Stimulated activated CD8-positive, alpha-beta memory T cell treated with anti-CD3 and anti-CD28 coated beads, Interleukin-15, amount 100 ng/mL, for 48 hours (primary cell): Measurements from ENCODE around the gene GSN.

Source experiments
- DNase-seq, 2 donors: peaks; one replicate each; pipeline ENCODE4 v3.0.0-alpha.2; 2020; ENCODE audit warnings: low read depth in 2 of 2

The GSN gene

DNA sequence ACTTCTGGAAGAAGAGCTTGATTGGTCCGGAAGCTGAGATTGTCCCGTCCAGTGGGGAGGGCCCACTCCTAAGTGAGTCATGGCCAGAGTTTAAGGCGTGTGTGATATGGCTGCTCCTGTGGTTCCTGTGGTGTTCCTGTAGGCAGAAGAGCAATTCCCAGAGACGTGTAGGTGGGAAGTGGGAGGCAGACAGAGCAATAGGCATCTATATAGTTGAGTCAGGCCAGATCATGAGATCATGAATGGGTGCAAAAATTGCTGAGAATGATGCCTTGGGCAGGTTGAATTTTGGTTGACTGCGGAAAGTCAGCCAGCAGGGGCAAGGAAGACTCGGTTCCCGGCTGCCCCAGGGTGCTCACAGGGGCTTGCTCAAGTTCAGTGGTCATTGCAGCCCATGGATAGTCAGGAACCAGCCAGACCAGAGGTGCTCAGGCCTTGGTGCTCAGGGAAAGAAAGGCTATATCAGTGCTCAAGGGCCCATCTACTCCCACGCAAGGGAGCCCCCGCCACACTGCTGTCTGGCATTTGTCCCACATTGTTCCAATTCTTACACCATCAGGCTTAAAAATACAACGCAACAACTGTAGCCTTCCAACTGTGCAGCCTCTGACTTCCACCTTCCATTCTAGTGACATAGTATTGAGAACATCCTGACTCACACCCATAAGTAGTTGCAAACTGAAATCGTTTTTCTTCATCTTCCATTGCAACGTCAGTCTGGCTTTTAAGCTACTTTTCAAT, 21.0 kb upstream of the GSN start:
- no peak for DNase-seq

DNA sequence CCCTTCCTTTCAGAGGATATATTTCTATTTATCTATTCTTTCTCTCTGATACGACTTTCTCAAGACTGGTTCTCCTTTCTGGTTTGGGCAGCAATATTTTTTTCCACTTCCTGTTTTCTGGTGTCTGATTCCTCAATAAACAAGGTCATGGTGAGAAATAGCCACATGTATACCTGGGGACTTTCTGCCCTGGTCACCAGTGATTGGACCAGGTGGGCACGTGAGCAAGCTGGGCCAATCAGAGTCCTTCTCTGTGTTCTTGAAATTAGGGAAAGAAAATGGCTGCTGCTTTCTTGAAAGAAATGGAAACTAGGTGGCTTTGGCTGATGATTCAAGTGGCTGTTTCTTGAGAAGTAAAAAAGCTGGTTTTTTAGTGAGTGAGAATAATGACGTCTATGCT, 18.4 kb upstream of the GSN start:
- no peak for DNase-seq

DNA sequence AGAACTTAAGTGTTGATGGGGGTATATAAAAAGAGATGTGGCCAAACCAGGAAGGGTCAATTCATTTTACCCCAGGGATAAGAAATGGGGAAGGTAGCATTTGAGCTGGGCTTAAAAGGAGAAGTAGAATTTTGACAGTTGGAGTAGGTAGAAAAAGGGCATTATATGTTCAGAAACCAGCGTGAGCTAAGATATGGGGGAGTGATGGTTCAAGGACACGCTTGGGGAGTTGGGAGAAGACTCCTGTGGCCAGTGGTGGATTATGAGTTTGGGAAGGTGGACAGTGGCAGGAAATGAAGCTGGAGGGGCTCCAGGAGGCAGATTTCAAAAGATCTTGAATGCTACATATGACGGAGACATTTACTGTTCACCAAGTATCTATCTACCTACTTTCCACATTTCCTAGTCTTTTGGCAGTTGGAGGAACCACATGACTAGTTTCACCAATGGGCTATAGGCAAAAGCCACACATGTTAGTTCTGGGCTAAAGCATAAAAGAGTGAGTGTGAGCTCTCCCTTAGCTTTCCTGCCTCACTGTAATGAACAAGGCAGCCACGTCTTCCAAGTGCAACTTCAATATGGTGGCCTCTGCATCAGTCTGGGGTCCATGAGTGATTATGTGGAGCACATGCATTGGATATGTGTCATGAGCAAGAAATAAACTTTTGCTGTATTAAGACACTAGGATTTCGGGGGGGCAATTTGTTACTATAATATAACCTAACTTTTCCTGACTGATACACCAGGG, 15.7 kb upstream of the GSN start:
- DNase-seq: no peak

DNA sequence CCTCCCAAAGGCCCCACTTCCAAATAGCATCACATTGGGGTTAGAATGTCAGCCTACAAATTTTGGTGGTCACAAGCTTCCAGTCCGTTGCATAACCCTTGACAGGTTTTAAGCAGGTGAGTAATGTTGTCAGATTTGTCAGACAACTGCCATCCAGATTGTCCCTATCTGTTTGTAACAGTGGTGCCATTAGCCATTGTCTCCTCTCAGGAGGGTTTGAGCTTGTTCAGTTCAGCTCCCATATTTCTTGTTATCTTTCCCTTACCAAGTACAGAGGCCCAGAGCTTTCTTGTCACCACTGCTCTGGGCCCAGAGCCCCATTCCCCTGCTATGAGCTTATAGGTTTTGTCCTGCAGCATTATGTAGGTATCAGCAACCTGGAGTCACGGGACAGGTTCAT, 14.8 kb upstream of the GSN start:
- no peak for DNase-seq

DNA sequence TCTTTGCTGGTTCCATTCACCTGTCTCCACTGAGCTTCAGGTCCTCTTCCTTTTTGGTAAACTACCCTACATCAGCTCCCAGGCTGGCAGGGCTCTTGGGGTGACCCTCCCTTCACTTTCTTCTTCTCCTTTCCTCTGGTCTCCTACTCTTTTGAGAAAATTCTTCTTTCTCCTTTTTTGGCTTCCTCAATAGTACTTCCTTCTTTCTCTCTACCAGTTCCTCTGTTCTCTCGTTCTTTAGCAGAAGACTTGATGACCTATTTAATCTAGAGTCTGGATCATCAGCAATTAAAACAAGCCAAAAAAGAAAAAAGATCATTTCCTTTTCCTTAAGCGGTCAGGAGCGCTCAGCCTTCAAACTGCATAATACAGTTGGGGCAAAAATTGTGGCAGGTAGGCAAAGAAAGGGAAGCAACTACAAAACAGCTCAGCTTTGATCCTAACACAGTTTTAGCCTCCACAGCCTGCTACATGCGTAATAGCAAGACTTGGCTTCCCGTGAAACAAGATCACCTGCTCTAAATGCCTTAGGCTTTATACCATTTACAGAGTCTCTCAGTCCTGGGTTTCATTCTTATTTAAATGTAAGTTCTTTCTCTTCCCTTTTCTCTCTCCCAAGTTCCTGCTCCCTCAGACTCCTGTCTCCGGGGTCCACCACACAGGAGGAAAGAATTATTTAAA, 14.0 kb upstream of the GSN start:
- no peak for DNase-seq

DNA sequence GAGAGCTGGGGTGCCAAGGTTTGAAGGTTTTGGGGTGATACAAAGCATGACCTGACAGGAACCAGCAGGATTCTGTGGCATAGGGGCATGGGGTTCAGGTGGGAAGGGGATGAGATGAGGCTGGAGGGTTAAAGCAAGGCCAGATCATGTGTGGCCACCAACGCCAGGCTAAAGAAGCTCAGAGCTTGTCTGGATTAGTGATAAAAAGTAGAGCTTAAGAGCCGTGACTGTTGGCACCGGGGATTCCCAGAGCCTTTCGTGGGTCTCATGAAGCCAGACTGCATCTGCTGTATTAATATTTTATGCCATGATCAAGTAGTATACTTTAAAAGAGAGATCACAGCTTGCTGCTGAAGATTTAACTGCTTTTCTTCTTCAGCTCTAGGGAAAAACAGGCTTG, 8.5 kb upstream of the GSN start:
- DNase-seq: no peak

DNA sequence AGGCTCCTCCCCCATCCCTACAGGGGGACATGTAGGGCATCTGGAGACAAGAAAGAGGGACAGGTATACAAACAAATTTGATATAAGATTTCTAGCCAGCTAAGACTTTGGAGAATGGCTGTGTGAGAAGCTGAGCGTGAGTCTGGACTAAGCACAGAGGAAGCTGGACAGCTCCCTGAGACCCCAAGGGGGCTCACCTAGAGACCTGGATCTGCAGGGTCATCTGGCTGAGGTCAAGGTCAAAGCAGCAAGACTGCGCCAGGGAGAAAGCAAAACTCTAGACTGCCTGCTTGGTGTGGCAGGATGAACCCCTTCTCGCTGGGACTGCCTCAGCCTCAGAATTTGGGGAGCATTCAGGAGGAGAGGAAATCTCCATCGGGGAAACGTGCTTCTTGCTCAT, 8.0 kb upstream of the GSN start:
- DNase-seq: no peak

DNA sequence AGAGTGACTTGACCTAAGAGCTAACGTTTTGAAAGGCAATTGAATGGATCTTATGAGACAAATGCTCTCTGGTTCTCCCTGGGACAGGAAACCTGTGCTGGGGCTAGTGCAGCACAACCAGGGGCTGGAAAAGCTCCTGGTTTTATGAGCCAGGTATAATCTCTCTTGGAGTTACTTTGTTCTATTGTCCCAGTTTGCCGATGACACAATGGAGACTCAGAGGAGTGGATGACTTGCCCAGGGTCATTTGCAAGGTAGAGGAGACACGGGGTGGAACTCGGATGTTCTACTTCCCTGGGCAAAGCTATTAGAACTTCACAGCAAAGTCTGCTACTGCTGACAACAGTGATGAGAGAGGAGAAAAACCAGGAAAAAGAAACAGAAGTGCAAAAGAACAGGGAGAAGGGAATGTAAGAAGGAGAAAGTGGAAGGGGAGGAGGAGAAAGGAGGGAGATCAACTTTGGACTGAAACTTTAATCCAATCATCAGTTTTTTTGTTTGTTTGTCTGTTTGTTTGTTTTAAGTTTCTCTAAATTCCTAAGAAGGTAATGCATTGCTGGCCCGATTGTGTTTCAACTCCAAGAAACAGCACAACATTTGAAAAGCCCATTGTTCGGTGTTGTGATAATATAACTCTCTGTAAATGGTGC, 7.4 kb upstream of the GSN start:
- DNase-seq: no peak

DNA sequence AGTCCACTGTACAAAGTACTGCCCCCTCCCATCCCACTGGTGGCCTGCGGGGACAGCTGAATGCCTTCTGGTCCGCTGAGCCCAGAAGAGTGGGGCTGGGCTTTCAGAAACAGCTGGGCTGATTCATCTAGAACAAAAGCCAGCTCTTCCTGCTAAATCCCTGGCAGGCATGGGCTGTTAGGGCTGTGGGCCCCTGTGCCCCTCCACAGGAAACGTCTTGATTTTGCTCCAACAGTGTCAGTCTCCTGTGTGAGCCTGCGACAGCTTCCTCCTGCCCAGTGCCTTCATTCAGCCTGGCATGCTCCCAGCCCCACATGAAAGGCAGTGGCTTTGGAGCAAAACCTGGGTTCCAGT, 6.9 kb upstream of the GSN start:
- DNase-seq: no peak

DNA sequence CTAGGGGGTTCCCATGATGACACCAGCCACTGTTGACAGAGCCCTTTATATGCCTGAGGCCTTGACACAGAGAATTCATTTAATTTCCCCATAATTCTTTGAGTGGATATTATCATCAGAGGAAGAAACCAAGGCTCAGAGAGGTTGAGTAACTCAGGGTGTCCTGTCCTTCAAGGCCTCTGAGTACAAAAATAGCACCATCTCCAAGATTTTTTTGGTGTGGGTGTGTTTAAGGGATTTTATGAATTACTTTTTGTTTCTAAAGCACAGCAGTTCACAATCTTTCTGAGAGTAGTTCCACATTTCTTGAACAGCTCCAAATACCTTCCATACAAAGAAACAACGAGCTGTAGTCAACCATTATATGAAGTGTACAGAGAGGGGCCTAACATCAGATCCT, 6.2 kb upstream of the GSN start:
- no peak for DNase-seq

DNA sequence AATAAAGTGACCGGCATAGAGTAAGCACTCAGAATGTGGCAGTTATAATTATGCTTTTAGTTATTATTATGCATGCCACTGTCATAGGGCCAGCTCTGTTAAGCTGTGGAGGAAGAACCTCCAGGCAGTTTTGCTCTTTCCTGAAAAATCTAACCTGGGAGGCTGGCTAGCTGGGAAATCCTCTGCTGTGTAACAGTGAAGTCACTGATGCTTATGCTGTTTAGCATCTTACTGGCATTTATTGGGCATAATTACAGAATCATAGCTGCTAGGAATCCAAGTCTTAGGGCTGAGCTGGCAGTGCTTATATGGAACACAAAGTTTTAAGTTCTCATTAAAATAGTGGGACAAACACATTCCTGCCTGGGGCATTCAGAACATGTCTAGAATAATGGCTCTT, 5.5 kb upstream of the GSN start:
- no peak for DNase-seq

DNA sequence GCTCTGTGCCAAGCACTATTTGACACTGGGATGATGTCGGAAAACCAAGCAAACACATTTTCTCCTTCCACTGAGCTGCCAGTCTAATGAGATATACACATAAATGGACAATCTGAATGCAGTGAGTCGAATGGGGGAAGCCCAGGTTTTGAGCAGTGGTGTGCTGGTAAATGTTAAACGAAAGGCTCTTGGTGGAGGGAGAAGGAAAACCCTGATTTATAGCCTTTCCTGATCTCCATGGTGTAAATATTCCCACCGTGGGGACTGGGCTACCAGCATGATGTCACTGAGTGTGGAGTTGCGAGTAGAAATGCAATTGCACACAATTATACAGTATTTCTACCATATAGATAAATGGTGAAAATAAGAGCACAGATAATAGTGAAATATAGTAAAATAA, 5.0 kb upstream of the GSN start:
- no peak for DNase-seq

DNA sequence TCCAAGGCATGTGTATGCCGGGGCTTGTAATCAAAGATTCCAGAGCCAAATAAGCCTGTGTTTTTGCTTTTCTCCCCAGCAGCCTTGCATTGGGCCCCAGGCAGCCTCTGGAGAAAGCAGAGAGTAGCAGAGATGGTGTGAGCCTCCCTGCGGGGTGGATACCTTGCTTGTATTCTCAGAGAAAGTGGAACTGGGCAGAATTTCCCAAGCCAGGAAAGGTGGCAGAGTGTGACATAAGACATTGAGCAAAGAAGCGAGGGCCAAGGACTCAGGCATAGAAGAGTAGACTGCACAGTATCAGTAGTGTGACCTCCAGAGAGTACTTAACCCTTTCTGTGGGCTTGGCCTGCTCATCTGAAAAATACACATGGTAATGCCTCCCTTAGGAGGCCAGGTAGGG, 1.6 kb upstream of the GSN start:
- DNase-seq: no peak

DNA sequence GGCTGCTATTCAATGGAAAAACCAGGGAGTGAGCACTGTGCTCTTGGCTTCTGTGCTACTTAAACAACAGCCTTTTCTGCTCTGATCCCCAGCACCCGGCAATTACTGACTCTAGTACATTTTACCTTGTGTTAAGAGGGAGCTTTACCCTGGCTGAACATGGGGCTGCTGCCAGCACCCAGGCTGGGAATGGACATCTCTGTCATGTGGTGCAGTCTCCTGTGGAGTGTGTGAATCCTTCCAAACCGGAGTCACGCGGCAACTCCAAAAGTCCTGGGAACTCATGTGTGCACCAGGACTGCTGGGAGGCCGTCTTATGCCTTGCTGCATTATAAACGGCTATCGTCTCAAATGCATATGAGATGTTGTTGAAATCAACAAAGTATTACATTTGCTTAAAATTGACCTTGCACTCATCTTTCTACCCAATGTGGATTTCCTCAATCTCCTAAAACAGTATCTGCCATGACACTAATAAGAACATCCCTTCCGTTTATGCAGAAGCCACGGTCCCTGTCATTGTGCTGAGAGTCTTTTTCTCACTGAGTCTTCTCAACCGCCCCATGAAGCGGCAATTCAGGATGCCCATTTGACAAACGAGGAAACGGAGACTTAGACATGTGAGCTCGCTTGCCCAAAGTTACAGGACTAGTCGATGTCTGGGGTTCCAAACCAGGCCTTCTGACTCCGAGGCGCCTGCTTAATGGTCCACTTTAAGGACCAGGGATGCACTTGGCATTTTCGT, 884 bp upstream of the GSN start:
- DNase-seq: no peak

DNA sequence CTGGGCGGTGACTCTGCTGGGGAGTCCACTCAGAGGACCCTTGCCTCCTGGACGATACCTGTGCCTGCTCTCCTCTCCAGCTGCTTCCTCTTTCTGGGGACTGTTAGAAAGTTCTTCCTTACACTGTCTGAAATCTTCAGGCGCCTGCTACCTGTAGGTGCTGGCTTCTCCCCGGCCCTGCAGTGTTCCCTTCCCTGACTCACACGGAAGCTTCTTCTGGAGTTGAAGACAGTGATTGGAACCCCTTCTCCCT, 562 bp downstream of the GSN start:
- no peak for DNase-seq

DNA sequence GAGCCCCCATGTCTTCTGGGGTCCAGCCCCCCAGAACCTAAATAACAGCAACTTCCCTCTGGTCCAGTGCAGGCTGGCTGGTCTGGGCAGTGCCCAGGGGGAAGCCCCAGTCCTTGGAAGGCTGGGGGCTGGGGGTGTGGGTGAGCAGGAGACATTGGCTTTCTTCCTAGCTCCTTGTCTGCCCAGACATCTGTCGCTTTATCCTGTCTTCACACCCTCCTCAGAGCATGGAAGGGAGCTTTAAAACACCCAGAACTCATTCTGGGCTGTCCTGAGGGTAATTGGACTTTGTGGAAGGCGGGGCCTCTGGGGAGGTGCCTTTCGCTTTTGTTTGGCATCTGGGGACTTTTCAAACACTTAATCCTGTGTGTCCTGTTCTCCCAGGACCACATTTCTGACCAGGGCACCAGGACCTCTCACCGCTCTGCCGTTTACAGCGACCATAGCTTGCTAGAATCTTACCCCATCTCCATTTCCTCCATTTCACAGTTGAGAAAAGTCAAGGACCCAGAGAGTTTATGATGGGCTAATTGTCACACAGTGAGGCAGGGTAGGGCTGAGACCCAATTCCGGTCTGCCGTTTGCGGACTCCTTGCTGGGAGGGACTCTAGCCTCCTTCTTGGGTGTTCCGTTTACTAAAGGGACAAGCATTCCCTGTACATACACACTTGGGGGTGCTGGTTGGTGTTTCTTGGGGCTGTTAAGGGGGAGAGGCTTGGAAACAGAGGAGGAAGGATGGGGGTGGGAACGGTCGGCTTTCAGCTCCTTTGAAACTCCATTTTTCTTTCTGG, 1.1 kb downstream of the GSN start:
- no peak for DNase-seq

DNA sequence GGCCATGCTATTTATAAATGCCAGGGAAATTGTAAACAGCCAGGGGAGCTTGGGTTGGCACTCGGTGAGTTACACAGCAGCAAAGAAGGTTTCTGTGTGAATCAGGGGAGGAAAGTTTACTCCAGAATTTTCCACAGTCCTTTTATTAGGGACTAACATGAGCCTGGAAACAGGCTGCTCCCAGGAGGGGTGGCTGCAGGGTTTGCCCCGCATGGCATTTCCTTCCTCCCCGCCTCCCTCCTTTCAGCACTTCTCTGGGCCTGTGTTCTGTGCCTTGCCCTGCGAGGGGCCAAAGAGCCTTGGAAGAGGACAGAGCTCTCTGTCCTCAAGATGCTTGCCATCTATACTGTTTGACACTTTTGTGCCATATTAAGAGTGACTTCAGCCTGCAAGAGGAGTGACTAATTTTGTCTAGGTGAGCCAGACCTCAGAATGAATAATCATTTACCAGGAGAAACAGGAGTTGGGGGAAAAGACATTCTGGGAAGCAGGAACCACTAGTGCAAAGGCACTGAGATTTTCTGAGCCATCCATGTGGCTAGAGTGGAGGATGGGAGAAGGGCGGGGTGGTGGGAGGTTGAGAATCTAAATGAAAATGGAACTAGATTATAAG, 1.8 kb downstream of the GSN start:
- DNase-seq: no peak

DNA sequence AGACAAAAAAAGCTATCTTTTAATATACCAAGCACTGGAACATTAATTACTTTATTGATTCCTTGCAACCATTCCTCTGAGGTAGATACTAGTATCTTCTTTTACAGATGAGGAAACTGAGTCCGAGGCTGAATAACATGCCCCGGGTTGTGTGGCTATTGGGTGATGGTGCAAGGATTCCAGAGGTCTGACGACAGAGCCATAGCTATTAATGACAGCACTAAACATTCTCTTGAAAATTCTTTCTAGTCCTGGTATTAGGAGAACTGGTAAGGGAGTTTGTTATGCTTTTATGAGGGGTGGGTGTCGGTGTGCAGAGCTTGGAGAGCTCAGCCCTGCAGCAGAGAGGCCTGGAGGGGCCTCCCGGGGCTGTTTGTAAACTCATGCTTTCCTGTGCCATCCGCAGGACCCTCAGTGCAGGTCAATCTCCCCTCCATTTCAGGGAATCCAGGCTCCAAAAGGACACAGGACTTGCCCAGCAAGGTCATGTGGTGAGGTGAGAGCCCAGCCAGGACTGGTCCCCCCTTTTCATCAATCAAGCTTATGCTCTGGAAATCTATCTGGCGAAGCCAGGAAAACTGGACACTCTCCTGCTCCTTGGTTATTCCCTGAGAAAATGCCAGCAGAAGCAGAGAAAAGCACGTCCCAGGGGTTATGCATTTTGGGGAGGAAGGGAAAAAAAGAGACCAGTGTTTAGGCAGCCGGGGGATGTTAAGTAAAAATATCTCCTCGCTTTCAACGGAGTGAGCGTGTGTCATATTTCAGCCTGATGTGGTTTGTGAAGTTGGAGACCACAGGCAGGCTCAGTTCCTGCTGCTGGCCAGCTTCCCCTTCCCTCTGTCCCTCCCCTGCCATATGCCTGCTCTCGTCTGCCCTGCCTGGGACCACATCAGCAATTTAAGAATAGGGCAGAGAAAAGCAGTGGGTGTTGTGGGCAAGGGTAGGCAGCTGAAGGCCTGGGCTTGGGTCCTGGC, 3.7 kb downstream of the GSN start:
- DNase-seq: no peak

DNA sequence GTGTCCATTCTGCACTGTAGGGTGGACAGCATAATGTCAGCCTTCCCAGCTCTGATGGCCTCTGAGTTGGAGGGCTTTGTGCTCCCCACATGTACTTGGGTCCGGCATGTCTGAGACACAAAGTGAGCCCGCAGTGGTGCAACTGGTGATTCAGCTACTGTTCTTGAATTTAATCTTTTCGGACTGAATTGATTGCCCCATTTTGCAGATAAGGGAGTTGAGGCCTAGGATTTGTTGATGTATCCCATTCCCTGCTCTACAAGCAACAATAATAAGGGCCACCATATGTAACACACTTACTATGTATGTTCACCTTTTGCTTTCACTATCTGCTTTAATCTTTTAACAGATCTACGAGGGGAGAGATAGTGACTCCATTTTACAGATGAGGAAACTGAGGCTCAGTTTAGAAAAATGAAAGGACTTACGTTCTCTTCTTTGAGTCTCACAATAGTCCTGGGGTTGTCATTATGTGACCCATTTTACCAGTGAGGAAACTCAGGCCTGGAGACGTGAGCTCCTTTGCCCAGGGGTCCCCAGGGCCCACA, 4.5 kb downstream of the GSN start:
- no peak for DNase-seq
